Right lobe of liver (tissue), 6 donors: ENCODE results near the gene ZNF564. TPM values are rescaled to one million over a fixed set of nuclear protein-coding genes. Genes with fewer than 3 reads are reported as not detected.

ENCODE experiments used
- ATAC-seq, 4 donors: fragments of 200-7000 bp; cut with Tn5 transposase; one replicate each; pipeline ENCODE4 v1.9.1; 2020; ENCODE audit warnings: mild to moderate bottlenecking in 4 of 4, moderate library complexity in 4 of 4
- DNase-seq, 3 donors: peaks; one replicate each; pipeline ENCODE4 v3.0.0-alpha.2; 2020
- H3K27ac ChIP-seq, 3 donors: fragments of 200-600 bp; one replicate each; pipeline ENCODE4 v1.8.0; 2022
- H3K27me3 ChIP-seq, 2 donors: fragments of 200-600 bp; one replicate each; pipeline ENCODE4 v1.8.0; 2022
- H3K36me3 ChIP-seq, 4 donors: fragments of 200-600 bp; sonication (generic) in 1 of 4; one replicate each; pipeline versions ENCODE4 v1.5.1 to v1.8.0; 2017 to 2022; ENCODE audit warnings: control low read depth in 1 of 4
- H3K4me1 ChIP-seq, 4 donors: fragments of 200-600 bp; sonication (generic) in 1 of 4; one replicate each; pipeline versions ENCODE4 v1.5.1 to v1.8.0; 2017 to 2022; ENCODE audit warnings: control low read depth in 1 of 4
- H3K4me3 ChIP-seq, 3 donors: fragments of 200-600 bp; one replicate each; pipeline ENCODE4 v1.8.0; 2022
- H3K9me3 ChIP-seq, 4 donors: fragments of 200-600 bp; sonication (generic) in 1 of 4; one replicate each; pipeline versions ENCODE4 v1.5.1 to v1.8.0; 2017 to 2022; ENCODE audit warnings: control low read depth in 1 of 4
- CTCF ChIP-seq, 4 donors: fragments of 200-600 bp in 3 of 4; fragments of 450-650 bp in 1 of 4; IDR thresholded peaks; one replicate each; pipeline versions ENCODE4 v1.5.1 to v1.8.0; 2016 to 2022; ENCODE audit warnings: antibody characterized with exemption in 4 of 4, mild to moderate bottlenecking in 2 of 4
- POLR2A ChIP-seq: fragments of 450-650 bp; IDR thresholded peaks from one replicate; pipeline ENCODE4 v1.6.1; 2017; ENCODE audit warnings: antibody characterized with exemption, mild to moderate bottlenecking
- WGBS: methylation state at CpG from one replicate; pipeline ENCODE4 v1.1.6; 2018; ENCODE audit warnings: low coverage, low lambda C conversion rate; ENCODE audit not compliant: insufficient coverage; ENCODE audit errors: missing lambda C conversion rate; 5-methylcytosine and 5-hydroxymethylcytosine counted together
- intact Hi-C, 2 donors: fragments of 100-400 bp; cut with DNase I; formaldehyde crosslinking; loops; one replicate each; pipeline versions ENCODE4 v1.11.2 to v1.14.1; 2022
- small RNA-seq, 2 experiments: library from RNA; depleted of rRNA; stranded (forward); fragments of <200 nt; gene quantifications; one replicate each; pipeline ENCODE3, GENCODE V24; 2016
- total RNA-seq, 6 experiments: library from RNA; depleted of rRNA in 2 of 6; stranded (reverse); fragments of >200 nt in 2 of 6; fragmentation: NEBNext Ultra II Directional in 3 of 6; extraction: Animal tissue kit (Norgen Biotek cat#: 25700) in 3 of 6; gene quantifications; one replicate each; pipeline versions ENCODE4 v1.1.0 to v1.2.4, GENCODE V29; 2016 to 2023
- donor health status: DM: no; HTN: yes; CAD: no.
- donor health status: DM: no; HTN: no; CAD: no.
- donor health status: DM: no; HTN: no; CAD: no.
- donor health status: DM: no; HTN: yes; CAD: no.
- donor health status: DM: no; HTN: yes; CAD: no.

The ZNF564 gene
- total RNA-seq, 6 experiments from 2014 or later = 3.1 to 8.1 (median 5.3) TPM

GRCh38 chr19:12482509-12482886, 68.8 kb downstream of the ZNF564 start:
- Histone ChIP-seq H3K9me3 (no peaks in the 10 kb centered on the region), H3K27ac (no peak overlapping the region), H3K4me3 (no peak overlapping the region), H3K27me3 (no peaks in the 10 kb centered on the region), H3K36me3 (no peaks in the 10 kb centered on the region), H3K4me1 (no peaks in the 10 kb centered on the region)
- intact Hi-C loops = no loop called here
- TF ChIP-seq POLR2A = no peak
- TF ChIP-seq CTCF (IDR thresholded peaks at IDR 0.05) = no peak
- ATAC-seq (no peak), DNase-seq (no peak)
- WGBS = 54% methylated on average over 1 of the region's 2 CpGs

GRCh38 chr19:12481781-12482508, 69.3 kb downstream of the ZNF564 start:
- ATAC-seq (no peak), DNase-seq (no peak)
- Histone ChIP-seq H3K4me3 (no peak overlapping the region), H3K4me1 (no peaks in the 10 kb centered on the region), H3K27me3 (no peaks in the 10 kb centered on the region), H3K27ac (no peak overlapping the region), H3K36me3 (no peaks in the 10 kb centered on the region), H3K9me3 (no peaks in the 10 kb centered on the region)
- TF ChIP-seq CTCF (IDR thresholded peaks at IDR 0.05) (no peak), POLR2A (no peak)
- WGBS = 45% methylated on average over 2 of the region's 4 CpGs
- intact Hi-C loops = no loop called here

GRCh38 chr19:12478234-12478941, 72.9 kb downstream of the ZNF564 start:
- DNase-seq = no peak
- ATAC-seq = no peak

More at GRCh38 chr19:12478234-12478941, 72.9 kb downstream of the ZNF564 start:
- H3K27ac ChIP-seq = no peak overlapping the region
- intact Hi-C loops = no loop called here
- H3K4me3 ChIP-seq = no peak overlapping the region
- no peaks in the 10 kb centered on the region for H3K36me3 ChIP-seq
- no peaks in the 10 kb centered on the region for H3K4me1 ChIP-seq
- H3K9me3 ChIP-seq = no peaks in the 10 kb centered on the region
- no peaks in the 10 kb centered on the region for H3K27me3 ChIP-seq
- TF ChIP-seq CTCF (IDR thresholded peaks at IDR 0.05) (no peak), POLR2A (no peak)
- WGBS = 62% methylated on average over 3 of the region's 5 CpGs

Small RNA genes lying within 50 kb of the gene (small RNA-seq; reads per million reads assigned to genes)
- gene MTCO1P27 = 0 reads per million in 2 experiments
- 0 reads per million in 2 experiments for gene PPIAP20

Other genes starting within 250 kb of the ZNF564 start
- 1 to 10 TPM; 2.4 to 4.5 (median 3.6) TPM for gene ZNF563, start 217.8 kb downstream of the ZNF564 start, total RNA-seq
- 1 to 10 TPM in 3 of 6 experiments, under 1 TPM in 3; 0.56 to 2.3 (median 1.3) TPM for gene ZNF442, start 185.8 kb downstream of the ZNF564 start, total RNA-seq
- 1 to 10 TPM; 2.3 to 2.8 (median 2.7) TPM for gene ZNF799, start 150.2 kb downstream of the ZNF564 start, total RNA-seq
- 1 to 10 TPM in 5 of 6 experiments, under 1 TPM in 1; 1.00 to 3.1 (median 2.8) TPM for gene ZNF443, start 110.5 kb downstream of the ZNF564 start, total RNA-seq
- gene ZNF709, start 66.7 kb downstream of the ZNF564 start, total RNA-seq = under 1 TPM in 5 of 6 experiments, not detected in 1; 0.22 to 0.97 (median 0.49) TPM
- 1 to 10 TPM; 3.6 to 7.0 (median 4.3) TPM for gene ZNF490, start 59.3 kb upstream of the ZNF564 start, total RNA-seq
- gene ZNF791, start 59.4 kb upstream of the ZNF564 start, total RNA-seq = 10 to 100 TPM in 1 of 6 experiments, 1 to 10 TPM in 5; 5.5 to 10.7 (median 7.8) TPM
- gene MAN2B1, start 115.3 kb upstream of the ZNF564 start, total RNA-seq = 10 to 100 TPM; 32.7 to 76.5 (median 53.6) TPM
- gene WDR83, start 115.3 kb upstream of the ZNF564 start, total RNA-seq = 1 to 10 TPM; 2.5 to 6.2 (median 4.2) TPM
- 10 to 100 TPM; 29.5 to 60.5 (median 45.8) TPM for gene DHPS, start 130.4 kb upstream of the ZNF564 start, total RNA-seq
- gene GNG14, start 136.5 kb upstream of the ZNF564 start, total RNA-seq = not detected
- 1 to 10 TPM; 1.6 to 4.9 (median 2.6) TPM for gene FBXW9, start 145.1 kb upstream of the ZNF564 start, total RNA-seq
- gene TNPO2, start 172.4 kb upstream of the ZNF564 start, total RNA-seq = 10 to 100 TPM; 14.8 to 28.7 (median 19.6) TPM
- gene TRIR, start 183.2 kb upstream of the ZNF564 start, total RNA-seq = 100 to 1,000 TPM in 4 of 6 experiments, 10 to 100 TPM in 2; 69.8 to 244 (median 106) TPM
- 10 to 100 TPM; 22.3 to 35.8 (median 25.8) TPM for gene GET3, start 186.0 kb upstream of the ZNF564 start, total RNA-seq
- gene BEST2, start 200.3 kb upstream of the ZNF564 start, total RNA-seq = not detected
- 10 to 100 TPM; 16.6 to 34.5 (median 17.6) TPM for gene HOOK2, start 224.1 kb upstream of the ZNF564 start, total RNA-seq
- 100 to 1,000 TPM in 2 of 6 experiments, 10 to 100 TPM in 4; 10.2 to 378 (median 66.0) TPM for gene JUNB, start 240.0 kb upstream of the ZNF564 start, total RNA-seq